NCI-H1436 (cell line): ENCODE measurements around the gene TCF12.

Experiments used
- DNase-seq: peaks from one replicate; lab custom pipeline; 2025; lab: John Stamatoyannopoulos, UW

The TCF12 gene

GRCh38 chr15:57217778-57218598 lies 299.5 kb downstream of the TCF12 start:
- DNase-seq, result no peak

DNA sequence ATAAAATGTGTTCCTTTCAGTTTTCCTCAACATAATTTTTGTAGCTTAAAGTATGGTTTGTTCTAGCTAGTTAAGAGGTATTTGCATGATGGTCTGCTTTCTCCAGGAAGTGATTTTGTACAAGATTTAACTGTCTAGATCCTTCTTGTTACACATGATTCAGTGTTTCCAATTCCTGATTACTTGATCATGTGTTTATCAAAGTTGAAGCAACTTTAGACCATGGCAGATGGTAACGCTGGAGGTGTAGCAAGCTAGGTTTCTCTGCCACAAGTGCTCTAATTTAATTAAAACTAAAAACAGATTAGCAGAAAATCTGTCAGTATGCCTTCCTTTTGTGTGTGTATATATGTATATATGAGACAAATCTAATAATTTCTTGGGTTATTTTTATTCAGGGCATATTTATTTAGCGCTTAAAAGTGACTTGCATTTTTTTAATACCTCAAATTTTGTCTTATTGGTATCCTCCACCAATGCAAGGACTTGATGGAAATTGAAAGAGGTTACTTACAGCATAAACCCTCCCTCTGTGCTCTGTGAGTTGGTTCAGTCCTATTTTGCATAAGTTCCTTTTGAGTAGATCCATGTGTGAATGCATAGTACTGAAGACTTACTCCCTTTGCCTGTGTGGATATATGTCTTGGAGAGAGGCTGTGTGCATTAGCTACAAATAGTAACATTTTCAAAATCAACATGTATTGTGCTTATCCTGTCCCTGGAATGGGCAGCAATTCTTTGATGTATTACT lies 300.6 kb downstream of the TCF12 start:
- DNase-seq, result peak; percentile 87

DNA sequence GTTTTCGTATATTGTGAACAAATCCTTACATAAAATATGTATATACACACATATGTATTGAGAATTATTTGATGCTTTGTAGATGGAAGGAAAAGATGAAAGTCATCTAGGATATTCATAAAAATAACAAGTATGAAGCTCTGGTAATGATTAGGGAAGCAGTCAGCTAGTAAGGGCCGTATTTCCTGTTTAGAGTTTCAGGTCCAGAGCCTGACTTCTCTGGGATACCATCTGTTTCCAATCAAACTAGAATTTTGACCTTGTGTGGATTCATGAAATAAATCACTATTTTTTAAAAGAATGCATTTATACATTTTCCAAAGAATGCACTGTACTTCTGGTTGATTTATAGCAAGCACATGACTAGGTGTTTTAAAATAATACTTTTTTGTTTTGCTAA lies 301.8 kb downstream of the TCF12 start:
- DNase-seq, result no peak

DNA sequence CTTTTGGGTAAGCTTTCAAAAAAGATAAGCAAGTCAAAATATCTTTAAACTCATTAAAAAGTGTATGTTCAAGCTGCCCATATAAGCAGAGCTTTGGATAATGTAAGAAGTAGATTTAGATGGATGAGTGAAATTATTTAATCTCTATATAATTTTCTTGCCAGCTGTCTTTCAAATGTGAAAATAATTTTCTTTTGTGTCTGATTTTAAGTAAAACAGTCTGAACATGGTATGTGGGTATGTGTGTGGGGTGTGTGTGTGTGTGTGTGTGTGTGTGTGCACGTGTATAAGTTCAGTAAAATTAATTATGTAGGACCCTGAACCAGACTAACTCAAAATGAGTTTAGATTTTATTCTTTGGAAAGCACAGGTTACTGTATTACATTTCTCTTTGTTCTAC lies 302.7 kb downstream of the TCF12 start:
- no peak for DNase-seq

GRCh38 chr15:57223345-57223744 lies 304.9 kb downstream of the TCF12 start:
- no peak for DNase-seq

- DNase-seq, result no peak
Observed at GRCh38 chr15:57223887-57224286, 305.4 kb downstream of the TCF12 start.

- DNase-seq, result no peak
Observed at GRCh38 chr15:57224664-57225063, 306.2 kb downstream of the TCF12 start.

- DNase-seq, result no peak
Observed at GRCh38 chr15:57227166-57227565, 308.7 kb downstream of the TCF12 start.

DNA sequence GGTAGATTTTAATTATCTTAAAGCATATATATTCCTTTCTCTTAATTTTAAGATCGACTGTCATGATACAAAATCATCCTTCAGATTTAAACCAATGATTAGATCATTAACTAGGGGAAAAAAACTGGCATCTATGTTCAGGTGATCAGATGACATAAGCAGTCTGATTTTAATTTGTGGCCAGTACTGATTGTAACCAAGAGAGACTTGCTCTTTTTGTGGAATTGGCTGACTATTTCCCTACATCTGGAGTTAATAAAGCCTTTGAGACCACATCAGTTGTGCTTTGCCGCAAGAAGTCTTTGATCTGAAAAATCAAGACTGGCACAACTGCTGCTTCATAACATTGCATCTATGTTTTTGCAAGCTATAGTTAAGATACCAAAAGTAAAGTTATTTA lies 309.5 kb downstream of the TCF12 start:
- DNase-seq, result no peak

DNA sequence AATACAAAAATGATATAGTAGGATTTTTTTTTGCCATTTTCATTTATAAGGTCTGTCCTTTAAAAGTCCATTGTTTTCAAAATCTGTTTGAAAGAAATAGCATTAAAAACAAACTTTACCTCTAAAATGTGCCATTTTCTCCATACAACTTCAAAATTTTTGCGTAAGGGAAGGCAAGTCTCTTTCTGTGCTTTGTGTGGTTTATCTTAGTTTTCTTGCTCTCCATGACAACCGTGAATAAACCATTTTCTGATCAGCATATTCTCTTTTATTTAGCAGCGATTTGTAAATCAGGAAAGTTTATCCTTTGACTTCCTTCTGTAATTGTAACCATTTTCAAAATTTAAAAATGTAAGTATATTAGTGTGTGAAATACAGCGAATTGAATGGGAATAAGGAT lies 310.0 kb downstream of the TCF12 start:
- no peak for DNase-seq

DNA sequence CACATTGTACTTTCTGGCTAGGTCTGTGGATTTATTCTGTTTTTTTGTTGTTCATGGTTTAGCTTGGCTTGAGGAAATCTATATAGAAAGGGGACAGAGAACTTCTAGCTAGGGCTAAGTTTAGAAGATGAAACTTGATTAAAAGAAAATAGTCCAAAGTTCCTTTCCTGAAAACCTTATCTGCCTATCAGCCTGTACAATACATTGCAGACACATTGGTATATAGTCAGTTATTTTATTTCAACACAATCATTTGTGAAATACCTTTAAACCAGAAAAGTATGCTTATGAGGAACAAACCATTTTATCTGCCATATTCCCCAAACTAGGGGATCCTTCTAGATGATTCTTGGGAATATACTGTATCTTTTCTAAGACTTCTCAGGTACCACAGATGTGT lies 310.6 kb downstream of the TCF12 start:
- DNase-seq, result no peak

GRCh38 chr15:57231559-57231958 lies 313.1 kb downstream of the TCF12 start:
- DNase-seq, result no peak

DNA sequence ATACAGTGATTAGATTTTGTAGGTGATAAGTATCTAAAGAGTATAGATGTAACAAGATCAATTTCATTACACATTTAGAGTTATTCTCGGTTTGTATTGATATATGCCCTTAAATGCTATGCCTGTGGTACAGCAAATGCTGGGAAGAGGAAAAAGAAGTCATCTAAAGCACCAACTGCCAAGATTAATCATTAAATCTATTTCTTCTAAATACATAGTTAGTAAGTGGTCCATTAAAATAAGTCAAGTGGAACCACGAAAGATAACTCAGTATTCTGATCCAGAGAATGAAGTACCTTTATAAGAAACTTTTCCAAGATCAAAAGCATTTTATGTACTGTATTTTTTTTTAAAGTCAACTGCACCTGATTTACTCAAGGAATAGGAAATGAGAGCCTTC lies 315.7 kb downstream of the TCF12 start:
- DNase-seq, result no peak

- DNase-seq, result no peak
Observed at GRCh38 chr15:57235186-57235585, 316.7 kb downstream of the TCF12 start.

- peak; percentile 68 for DNase-seq
Observed at GRCh38 chr15:57235873-57236272, 317.4 kb downstream of the TCF12 start.

GRCh38 chr15:57236561-57237300 lies 318.3 kb downstream of the TCF12 start:
- DNase-seq, result no peak

DNA sequence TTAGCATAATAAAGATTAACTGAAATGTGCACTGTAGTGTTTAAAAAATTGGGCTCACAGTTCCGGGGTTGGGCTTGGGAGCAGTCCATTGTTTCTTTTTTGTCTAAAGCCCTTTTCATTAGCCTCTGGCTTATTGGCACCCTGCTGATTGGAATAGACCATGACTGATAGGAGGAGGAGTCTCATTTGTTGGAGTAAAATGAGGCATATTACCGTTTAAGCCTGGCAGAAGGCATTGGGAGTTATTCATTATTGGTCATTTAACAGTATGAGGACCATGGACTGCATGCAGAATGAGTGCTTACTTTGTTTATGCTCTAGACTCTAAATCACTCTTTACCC lies 318.8 kb downstream of the TCF12 start:
- DNase-seq, result no peak

DNA sequence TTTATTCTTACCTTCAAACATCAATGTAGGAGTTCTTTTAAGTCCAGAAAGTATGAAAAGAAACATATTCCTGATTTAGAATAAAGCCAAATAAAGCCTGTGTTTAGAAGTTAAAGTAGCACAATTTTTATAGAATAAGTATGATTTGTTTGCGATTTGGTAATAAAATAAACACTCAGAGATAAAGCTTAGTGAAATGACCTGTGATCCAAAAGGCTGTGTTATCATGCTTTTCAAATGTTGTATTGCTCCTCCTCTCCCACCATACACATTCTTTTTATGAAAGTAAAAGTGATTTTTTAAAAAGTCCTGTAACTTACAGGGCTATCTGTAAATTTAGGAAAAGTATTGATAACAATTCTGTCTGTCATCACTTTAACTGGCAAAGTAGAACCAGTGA lies 319.2 kb downstream of the TCF12 start:
- no peak for DNase-seq

GRCh38 chr15:57245130-57245529 lies 326.7 kb downstream of the TCF12 start:
- peak; percentile 31 for DNase-seq

- DNase-seq, result no peak
Observed at GRCh38 chr15:57245714-57246113, 327.3 kb downstream of the TCF12 start.

DNA sequence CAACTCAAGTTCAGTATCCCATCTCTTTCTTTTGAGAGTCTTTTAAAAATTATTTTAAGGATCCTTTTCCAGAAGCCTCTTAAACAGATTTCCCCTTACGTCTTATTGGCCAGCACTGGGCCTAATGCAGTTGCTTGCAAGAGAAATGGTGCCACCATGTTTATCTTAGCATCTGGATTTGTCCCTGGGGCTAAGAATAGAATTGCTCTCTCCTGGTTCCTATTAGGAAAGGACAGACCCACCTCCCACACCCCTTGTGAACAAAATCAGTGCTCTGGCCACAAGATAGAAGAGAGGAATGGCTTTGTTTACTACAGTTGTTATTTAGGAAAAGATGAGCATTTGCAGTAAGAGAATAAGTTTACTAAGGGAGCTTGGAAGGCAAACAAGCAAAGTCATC lies 329.6 kb downstream of the TCF12 start:
- no peak for DNase-seq

DNA sequence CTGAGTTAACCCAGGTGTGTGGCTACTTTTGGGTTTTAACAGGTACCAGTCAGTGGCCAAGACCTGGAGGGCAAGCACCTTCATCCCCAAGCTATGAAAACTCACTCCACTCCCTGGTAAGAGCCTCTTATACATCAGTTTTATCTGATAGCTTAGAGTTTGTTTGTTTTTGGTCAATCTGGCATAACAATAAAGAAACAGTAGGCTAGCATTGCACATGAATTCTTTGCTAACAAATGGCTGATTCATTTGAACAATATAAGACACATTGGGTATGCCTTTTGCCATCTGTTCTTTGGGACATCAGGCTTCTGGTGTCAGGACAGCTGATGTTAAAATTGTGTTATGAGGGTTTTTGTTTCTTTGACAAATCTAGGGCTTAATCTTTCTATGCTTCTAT lies 332.9 kb downstream of the TCF12 start:
- no peak for DNase-seq

DNA sequence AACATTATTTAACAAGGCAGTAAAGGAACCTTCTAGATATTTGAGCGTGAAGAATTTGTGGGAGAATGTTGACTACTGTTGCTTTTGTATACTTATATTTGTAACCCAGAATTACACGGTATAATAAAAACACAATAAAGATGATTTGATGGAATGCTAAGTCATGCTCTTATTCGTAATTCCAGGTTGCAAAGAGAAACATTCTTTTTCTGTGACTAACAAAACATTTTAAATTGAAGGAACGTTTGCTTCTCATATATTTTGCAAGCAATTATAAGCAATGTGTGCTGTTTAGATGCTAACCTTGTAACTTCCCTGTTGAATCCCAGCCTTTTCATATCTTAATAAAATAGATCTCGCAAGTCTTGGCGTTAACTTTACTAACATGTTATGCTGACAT lies 333.5 kb downstream of the TCF12 start:
- no peak for DNase-seq
